ENCODE data around the gene PSMD1.

Gene PSMD1

DNA sequence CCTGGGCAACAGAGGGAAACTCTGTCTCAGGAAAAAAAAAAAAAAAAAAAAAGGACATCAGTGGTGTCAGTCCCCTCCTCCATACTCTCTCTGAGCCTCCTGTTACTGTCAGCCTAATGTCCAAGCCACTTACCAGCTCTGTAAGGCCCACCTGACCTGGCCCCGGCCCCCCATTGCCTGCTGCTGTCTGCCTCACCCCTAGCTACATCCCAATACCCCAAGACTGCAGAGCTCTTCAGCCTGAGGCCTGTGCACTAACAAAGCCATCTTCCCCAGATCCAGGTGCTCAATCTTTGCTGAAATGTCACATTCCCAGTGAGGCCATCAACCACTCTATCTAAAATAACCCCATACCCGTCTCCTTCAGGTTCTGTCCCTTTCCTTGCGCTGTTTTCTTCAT, 147.5 kb downstream of the PSMD1 start:
- DNase-seq (ENCODE audit: low read depth in 2 of 2), result no peak

DNA sequence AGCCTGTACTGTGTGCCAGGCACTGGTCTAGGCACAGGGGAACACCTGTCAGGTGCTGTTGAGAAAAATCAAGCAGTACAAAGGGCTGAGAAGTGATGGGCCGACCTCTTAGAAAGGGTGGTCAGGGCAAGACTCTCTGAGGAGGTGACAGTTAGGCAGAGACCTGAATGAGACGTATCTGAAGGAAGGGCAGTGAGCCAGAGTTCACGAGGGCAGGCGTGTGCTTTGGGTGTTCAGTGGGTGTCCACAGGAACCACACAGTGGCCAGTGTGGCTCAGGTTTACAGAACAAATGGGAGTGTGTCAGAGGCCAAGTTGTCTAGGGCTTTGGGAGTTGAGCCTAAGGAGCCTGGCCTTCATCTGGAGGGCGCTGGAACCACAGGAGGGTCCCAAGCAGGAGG, 147.9 kb downstream of the PSMD1 start:
- no peak for DNase-seq (ENCODE audit: low read depth in 2 of 2)

GRCh38 chr2:231207734-231208133, 151.1 kb downstream of the PSMD1 start:
- DNase-seq (ENCODE audit: low read depth in 2 of 2), result no peak

- DNase-seq (ENCODE audit: low read depth in 2 of 2), result no peak
Measured at GRCh38 chr2:231210782-231211181, 154.1 kb downstream of the PSMD1 start.

- no peak for DNase-seq (ENCODE audit: low read depth in 2 of 2)
Measured at GRCh38 chr2:231211486-231211885, 154.8 kb downstream of the PSMD1 start.

- DNase-seq (ENCODE audit: low read depth in 2 of 2), result no peak
Measured at GRCh38 chr2:231212329-231212845, 155.7 kb downstream of the PSMD1 start.

- no peak for DNase-seq (ENCODE audit: low read depth in 2 of 2)
Measured at GRCh38 chr2:231213931-231214642, 157.4 kb downstream of the PSMD1 start.

GRCh38 chr2:231218366-231218765, 161.7 kb downstream of the PSMD1 start:
- no peak for DNase-seq (ENCODE audit: low read depth in 2 of 2)

DNA sequence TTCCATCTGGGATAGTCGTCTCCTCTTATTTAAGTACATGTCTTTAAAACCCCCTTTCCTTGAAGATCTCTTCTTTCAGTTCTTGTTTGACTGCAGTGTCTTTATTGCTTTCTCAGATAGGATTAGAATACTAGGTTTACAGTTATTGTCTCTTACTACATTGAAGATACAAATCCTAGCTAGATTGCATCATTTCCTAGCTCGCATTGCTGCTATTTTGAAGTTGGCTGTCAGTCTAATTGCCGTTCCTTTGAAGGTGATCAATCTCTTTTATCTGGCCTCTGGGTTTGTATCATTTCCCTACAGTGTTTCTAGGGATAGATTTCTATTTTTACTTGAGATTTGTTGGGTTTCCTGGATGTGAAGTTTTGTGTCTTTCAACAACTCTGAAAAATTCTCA, 162.6 kb downstream of the PSMD1 start:
- no peak for DNase-seq (ENCODE audit: low read depth in 2 of 2)

DNA sequence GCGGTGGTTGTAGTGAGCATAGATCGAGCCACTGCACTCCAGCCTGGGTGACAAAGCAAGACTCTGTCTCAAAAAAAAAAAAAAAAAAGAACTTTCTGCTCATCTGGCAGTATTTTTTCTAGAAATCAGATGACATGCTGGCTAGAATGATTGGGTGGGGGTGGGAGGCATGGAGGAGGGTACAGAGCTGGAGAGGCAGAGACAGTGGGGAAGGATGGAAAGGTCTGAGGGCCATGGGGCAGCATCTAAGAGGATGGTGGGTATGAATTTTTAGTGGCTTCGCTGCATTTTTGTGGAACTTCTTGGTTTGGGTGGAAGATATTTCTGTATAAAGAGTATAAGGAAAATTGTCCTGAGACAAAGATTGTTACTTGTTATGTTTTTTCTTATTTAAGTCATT, 165.1 kb downstream of the PSMD1 start:
- no peak for DNase-seq (ENCODE audit: low read depth in 2 of 2)
